GM19043 (cell line): Measurements from ENCODE around the gene PIP4K2A.
"Not testable (repeated sequence)": the region's sequence is repeated elsewhere in the genome, so short reads cannot be mapped to it uniquely, and the experiment has no call there.

Experiments
- ATAC-seq: cut with Tn5 transposase; IDR thresholded peaks from one replicate; pipeline ENCODE4 v1.9.1; 2021; ENCODE audit warnings: low read depth; ENCODE audit not compliant: unreplicated experiment

PIP4K2A gene

GRCh38 chr10:22714479-22715289, at the start of gene PIP4K2A:
Gene PIP4K2A (minus strand): TSS chr10:22714578. CDS start chr10:22714326, 252 bp downstream.
- ATAC-seq, result peak; percentile 62

GRCh38 chr10:22761569-22762220, 47.3 kb upstream of the PIP4K2A start:
- no peak for ATAC-seq

GRCh38 chr10:22760025-22760424, 45.6 kb upstream of the PIP4K2A start:
- ATAC-seq, result no peak

- ATAC-seq, result no peak
These were observed 44.5 kb upstream of the PIP4K2A start for GRCh38 chr10:22758867-22759266.

GRCh38 chr10:22754296-22754695, 39.9 kb upstream of the PIP4K2A start:
- no peak for ATAC-seq

GRCh38 chr10:22753786-22754185, 39.4 kb upstream of the PIP4K2A start:
- no peak for ATAC-seq

GRCh38 chr10:22752272-22752889, 38.0 kb upstream of the PIP4K2A start:
- ATAC-seq, result no peak

GRCh38 chr10:22750131-22750530, 35.8 kb upstream of the PIP4K2A start:
- ATAC-seq, result no peak

- not testable (repeated sequence) for ATAC-seq
These were observed 30.5 kb upstream of the PIP4K2A start for GRCh38 chr10:22744858-22745257.

- peak; percentile 100 for ATAC-seq
These were observed 28.3 kb upstream of the PIP4K2A start for GRCh38 chr10:22742678-22743077.

GRCh38 chr10:22741631-22742030, 27.3 kb upstream of the PIP4K2A start:
- not testable (repeated sequence) for ATAC-seq

GRCh38 chr10:22740180-22740579, 25.8 kb upstream of the PIP4K2A start:
- no peak for ATAC-seq

GRCh38 chr10:22737587-22737986, 23.2 kb upstream of the PIP4K2A start:
- no peak for ATAC-seq

- ATAC-seq, result no peak
These were observed 21.8 kb upstream of the PIP4K2A start for GRCh38 chr10:22736134-22736533.

- no peak for ATAC-seq
These were observed 19.6 kb upstream of the PIP4K2A start for GRCh38 chr10:22733992-22734391.

- no peak for ATAC-seq
These were observed 13.3 kb upstream of the PIP4K2A start for GRCh38 chr10:22727663-22728062.

GRCh38 chr10:22727112-22727511, 12.7 kb upstream of the PIP4K2A start:
- no peak for ATAC-seq

GRCh38 chr10:22724773-22725172, 10.4 kb upstream of the PIP4K2A start:
- no peak for ATAC-seq

- ATAC-seq, result peak; percentile 47
These were observed 9.4 kb upstream of the PIP4K2A start for GRCh38 chr10:22723783-22724182.

GRCh38 chr10:22723343-22723779, 9.0 kb upstream of the PIP4K2A start:
- ATAC-seq, result peak; percentile 77

- ATAC-seq, result no peak
These were observed 8.3 kb upstream of the PIP4K2A start for GRCh38 chr10:22722626-22723169.
